ENCODE results near the gene TTC28.

TTC28 gene

DNA sequence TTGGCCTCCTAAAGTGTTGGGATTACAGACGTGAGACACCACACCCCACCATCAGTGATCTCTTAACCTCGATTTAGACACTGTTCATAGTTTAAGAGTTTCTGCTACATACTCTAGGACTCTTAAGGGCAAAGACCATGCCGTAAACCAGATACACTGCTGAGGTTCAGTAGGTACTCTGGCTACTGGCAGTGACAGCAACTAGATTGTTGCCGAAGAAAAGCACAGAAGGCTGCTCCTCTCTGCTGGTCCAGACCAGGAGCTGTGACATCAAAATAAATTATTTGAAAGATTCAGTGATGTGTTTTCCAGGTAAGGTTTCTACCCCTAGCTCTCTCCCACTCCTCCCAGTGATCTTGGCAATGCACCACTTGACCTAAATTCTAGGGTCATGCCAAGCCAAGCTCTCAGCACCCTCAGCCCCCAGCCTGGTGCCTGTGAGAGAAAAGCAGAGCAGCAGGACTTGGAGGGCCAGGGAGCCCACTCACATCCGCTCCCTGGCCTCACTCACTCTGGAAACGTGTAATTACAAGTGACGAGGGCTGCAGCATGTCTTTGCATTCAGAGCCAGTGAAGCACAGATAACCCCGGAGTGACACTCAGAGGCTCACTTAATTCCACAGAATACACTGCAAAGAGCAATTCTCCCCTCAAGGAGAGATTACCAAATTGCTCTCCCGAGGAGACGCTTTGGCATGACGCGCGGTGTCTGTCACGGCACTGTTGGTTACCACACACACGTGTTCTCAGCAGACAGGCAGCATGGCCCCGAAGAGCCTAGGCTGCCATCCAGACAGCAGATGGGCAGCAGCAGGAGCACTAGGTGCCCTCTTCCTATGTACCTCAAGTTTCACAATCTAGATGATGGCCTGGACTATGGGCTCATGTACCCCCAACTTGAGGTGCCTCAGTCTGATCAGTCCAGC lies 663.7 kb downstream of the TTC28 start:
- no peaks in the 10 kb centered on the region for H3K27me3 ChIP-seq
- H3K4me2 ChIP-seq: no peak overlapping the region
- H4K20me1 ChIP-seq: no peaks in the 10 kb centered on the region
- no peak for TF ChIP-seq Cebpa-rat (IDR thresholded peaks at IDR 0.05)
- no peak overlapping the region for H3K27ac ChIP-seq
- peaks cover 41% of the 10 kb centered on the region for H3K4me1 ChIP-seq
- no peaks in the 10 kb centered on the region for H3K9me3 ChIP-seq
- no peak overlapping the region for H3K4me3 ChIP-seq
- H3K9ac ChIP-seq: no peak overlapping the region
- no peaks in the 10 kb centered on the region for H3K36me3 ChIP-seq

DNA sequence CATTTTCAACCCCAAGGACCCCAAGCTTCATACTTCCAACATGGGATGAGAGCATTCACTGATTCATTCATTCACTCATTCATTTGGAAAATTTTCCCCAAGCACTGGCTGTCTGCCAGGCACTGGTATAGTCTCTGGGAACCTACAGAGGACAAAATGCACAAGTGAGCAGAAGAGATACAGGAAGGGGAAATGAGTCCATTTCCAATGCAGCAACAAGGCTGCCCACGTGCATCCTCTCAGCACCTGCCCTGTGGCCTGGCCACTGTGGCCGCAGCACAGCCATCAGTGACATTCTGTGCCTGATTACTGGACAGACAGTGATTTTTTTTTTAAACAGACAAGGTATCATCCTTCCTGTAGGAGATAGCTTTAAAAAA lies 664.6 kb downstream of the TTC28 start:
- H3K27ac ChIP-seq: no peak overlapping the region
- H4K20me1 ChIP-seq: no peaks in the 10 kb centered on the region
- no peak overlapping the region for H3K9ac ChIP-seq
- H3K4me2 ChIP-seq: peak overlapping the region; percentile 48
- no peak overlapping the region for H3K4me3 ChIP-seq
- no peak for TF ChIP-seq Cebpa-rat (IDR thresholded peaks at IDR 0.05)
- H3K36me3 ChIP-seq: no peaks in the 10 kb centered on the region
- H3K9me3 ChIP-seq: no peaks in the 10 kb centered on the region
- H3K27me3 ChIP-seq: no peaks in the 10 kb centered on the region
- peaks cover 41% of the 10 kb centered on the region for H3K4me1 ChIP-seq

- Histone ChIP-seq H3K4me3 (no peak overlapping the region), H3K9ac (no peak overlapping the region), H3K9me3 (no peaks in the 10 kb centered on the region), H3K4me1 (peaks cover 35% of the 10 kb centered on the region), H3K36me3 (no peaks in the 10 kb centered on the region), H4K20me1 (no peaks in the 10 kb centered on the region), H3K4me2 (peak overlapping the region; percentile 48), H3K27me3 (no peaks in the 10 kb centered on the region), H3K27ac (no peak overlapping the region)
- TF ChIP-seq Cebpa-rat (IDR thresholded peaks at IDR 0.05): no peak
These were observed 665.2 kb downstream of the TTC28 start for GRCh38 chr22:28014211-28015045.

DNA sequence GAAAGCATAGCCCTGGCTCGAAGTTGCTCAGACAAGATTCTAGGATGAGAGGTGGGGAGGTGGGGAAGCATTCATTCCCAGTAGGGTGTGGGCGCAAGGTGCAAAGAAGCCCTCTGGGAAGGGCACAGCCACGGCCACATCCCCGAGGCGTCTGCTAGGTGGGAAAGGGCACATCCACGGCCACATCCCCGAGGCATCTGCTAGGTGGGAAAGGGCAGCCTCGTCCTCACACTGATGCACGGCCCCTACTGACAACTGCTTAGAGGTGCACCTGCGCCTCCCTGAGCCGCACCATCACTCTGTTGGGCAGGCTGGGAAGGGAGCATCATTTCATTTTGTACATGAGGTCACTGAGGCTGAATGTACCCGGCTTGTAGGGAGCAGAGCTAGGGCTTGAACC lies 666.0 kb downstream of the TTC28 start:
- H3K4me2 ChIP-seq: no peak overlapping the region
- no peak overlapping the region for H3K4me3 ChIP-seq
- no peaks in the 10 kb centered on the region for H3K36me3 ChIP-seq
- no peaks in the 10 kb centered on the region for H3K27me3 ChIP-seq
- no peak for TF ChIP-seq Cebpa-rat (IDR thresholded peaks at IDR 0.05)
- H3K9ac ChIP-seq: no peak overlapping the region
- no peak overlapping the region for H3K27ac ChIP-seq
- peaks cover 27% of the 10 kb centered on the region for H3K4me1 ChIP-seq
- H4K20me1 ChIP-seq: no peaks in the 10 kb centered on the region
- no peaks in the 10 kb centered on the region for H3K9me3 ChIP-seq

DNA sequence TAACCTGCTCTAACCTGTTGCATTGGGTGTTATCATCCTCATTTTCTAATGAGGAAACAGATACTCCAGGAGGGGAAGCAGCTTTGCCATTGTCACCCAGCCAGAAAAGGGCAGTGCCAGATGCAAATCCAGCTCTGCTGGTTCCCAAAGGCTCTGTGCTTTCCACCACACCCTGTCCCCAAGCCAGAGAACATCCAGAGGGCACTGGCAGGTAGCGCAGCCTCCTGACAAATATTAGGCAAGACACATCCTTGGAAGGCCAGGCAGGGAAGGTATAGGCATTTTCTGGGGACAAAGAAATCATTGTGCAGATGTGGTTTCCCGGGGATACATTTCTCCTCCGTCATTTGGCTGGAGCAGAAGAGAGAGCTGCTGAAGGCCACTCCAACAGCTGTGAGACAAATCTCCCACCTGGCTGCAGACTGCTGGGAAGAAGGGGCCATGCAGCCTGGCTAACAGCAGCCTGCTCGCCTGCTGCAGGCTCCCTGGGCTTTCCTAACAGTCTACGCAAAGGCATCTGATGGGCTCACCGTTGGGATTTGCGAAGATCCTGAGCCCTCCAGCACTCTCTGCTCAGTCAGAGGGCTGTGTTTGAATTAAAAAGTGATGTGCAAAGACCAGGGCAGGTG lies 666.7 kb downstream of the TTC28 start:
- Histone ChIP-seq H3K4me1 (peaks cover 21% of the 10 kb centered on the region), H3K36me3 (no peaks in the 10 kb centered on the region), H4K20me1 (no peaks in the 10 kb centered on the region), H3K4me3 (no peak overlapping the region), H3K9ac (no peak overlapping the region), H3K9me3 (no peaks in the 10 kb centered on the region), H3K27ac (no peak overlapping the region), H3K27me3 (no peaks in the 10 kb centered on the region), H3K4me2 (no peak overlapping the region)
- TF ChIP-seq Cebpa-rat (IDR thresholded peaks at IDR 0.05): no peak

GRCh38 chr22:28009272-28009827 lies 670.3 kb downstream of the TTC28 start:
- no peak for TF ChIP-seq Cebpa-rat (IDR thresholded peaks at IDR 0.05)
- no peaks in the 10 kb centered on the region for H4K20me1 ChIP-seq
- H3K36me3 ChIP-seq: no peaks in the 10 kb centered on the region
- no peak overlapping the region for H3K9ac ChIP-seq
- H3K4me1 ChIP-seq: peaks cover 5% of the 10 kb centered on the region
- H3K4me2 ChIP-seq: no peak overlapping the region
- no peaks in the 10 kb centered on the region for H3K27me3 ChIP-seq
- no peak overlapping the region for H3K27ac ChIP-seq
- no peak overlapping the region for H3K4me3 ChIP-seq
- no peaks in the 10 kb centered on the region for H3K9me3 ChIP-seq

DNA sequence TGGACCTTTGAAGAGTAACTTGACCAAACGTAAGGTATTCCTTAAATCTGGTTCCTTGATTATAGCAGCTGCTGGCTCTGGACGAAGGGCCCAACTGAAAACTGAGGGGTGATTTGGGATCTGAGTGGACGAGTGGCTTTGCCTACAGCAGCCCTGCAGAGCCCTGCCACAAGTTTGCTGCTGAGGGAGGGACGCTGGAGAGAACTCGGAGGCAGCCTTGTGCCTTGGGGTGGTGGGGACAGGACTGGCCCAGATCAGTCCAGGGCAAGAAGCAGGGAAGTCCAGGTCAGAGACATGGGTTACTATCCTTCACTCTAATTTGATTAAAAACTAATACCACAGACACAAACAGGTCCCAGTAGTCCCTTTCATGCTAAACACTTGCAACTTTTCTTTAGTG lies 671.0 kb downstream of the TTC28 start:
- no peaks in the 10 kb centered on the region for H3K36me3 ChIP-seq

DNA sequence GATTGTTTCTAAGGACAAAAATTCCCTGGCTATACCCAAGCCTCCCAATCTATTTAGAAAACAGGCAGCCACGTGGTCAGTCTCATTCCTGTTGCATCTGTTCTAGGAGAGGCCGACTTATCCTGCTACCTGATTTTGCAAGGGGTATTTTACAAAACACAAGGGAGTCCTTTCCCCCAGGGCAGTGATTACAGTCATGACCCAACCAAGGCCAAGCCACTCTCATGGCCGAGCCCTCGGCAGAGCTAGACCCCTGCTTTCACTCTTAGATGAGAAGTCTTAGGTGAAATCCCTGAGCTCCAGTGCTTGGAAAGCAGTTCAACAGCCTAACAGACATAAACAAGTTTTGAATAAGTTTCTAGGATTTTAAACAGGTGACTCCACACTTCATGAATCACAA lies 671.6 kb downstream of the TTC28 start:
- H3K27me3 ChIP-seq: no peaks in the 10 kb centered on the region
- no peak for TF ChIP-seq Cebpa-rat (IDR thresholded peaks at IDR 0.05)
- H3K27ac ChIP-seq: no peak overlapping the region
- H3K9me3 ChIP-seq: no peaks in the 10 kb centered on the region
- H3K9ac ChIP-seq: no peak overlapping the region
- no peak overlapping the region for H3K4me3 ChIP-seq
- no peaks in the 10 kb centered on the region for H3K36me3 ChIP-seq
- no peaks in the 10 kb centered on the region for H4K20me1 ChIP-seq
- H3K4me2 ChIP-seq: no peak overlapping the region
- H3K4me1 ChIP-seq: no peaks in the 10 kb centered on the region

More for the DNA sequence above, 671.0 kb downstream of the TTC28 start:
- no peak overlapping the region for H3K4me3 ChIP-seq
- H3K27ac ChIP-seq: no peak overlapping the region
- H3K4me2 ChIP-seq: no peak overlapping the region
- H3K9me3 ChIP-seq: no peaks in the 10 kb centered on the region
- no peaks in the 10 kb centered on the region for H3K4me1 ChIP-seq
- no peaks in the 10 kb centered on the region for H4K20me1 ChIP-seq
- no peaks in the 10 kb centered on the region for H3K27me3 ChIP-seq
- TF ChIP-seq Cebpa-rat (IDR thresholded peaks at IDR 0.05): no peak
- no peak overlapping the region for H3K9ac ChIP-seq

DNA sequence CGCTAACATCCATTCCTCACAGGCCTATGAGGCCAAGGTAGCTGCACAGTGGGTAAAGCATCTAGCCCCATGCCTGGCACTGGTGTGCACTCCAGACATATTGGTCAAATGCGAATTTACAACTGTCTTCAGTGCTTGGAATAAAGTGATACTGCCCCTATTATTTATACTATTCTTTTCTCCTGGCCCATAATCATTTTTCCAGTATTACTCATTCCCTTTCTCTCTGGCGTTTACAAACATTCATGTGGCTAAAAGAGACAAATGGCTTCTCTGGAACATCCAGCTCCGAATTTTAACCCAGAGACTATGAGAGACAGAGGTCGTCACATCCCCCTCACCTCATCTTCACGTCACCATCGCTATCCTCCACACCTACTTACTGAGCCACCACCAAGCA lies 673.4 kb downstream of the TTC28 start:
- Histone ChIP-seq H3K4me1 (no peaks in the 10 kb centered on the region), H3K9me3 (no peaks in the 10 kb centered on the region), H3K4me2 (no peak overlapping the region), H3K27ac (no peak overlapping the region), H3K4me3 (no peak overlapping the region), H3K36me3 (no peaks in the 10 kb centered on the region), H3K27me3 (no peaks in the 10 kb centered on the region), H3K9ac (no peak overlapping the region), H4K20me1 (no peaks in the 10 kb centered on the region; the same call in 1 of the 2 replicates)
- TF ChIP-seq Cebpa-rat (IDR thresholded peaks at IDR 0.05): no peak

All from BLaER1 (cell line).